ENCODE data around the gene SSTR3.

- TF ChIP-seq EZH2 (IDR thresholded peaks at IDR 0.05; ENCODE audit: insufficient read depth, low read length) (no peak), CTCF (IDR thresholded peaks at IDR 0.05; ENCODE audit: insufficient read depth, low read depth, low read length) (no peak)
These were observed 21.7 kb upstream of the SSTR3 start for GRCh38 chr22:37233751-37234631.
